ENCODE data around the gene SYNDIG1L. TPM values are rescaled to one million over a fixed set of nuclear protein-coding genes. Genes with fewer than 3 reads are reported as not detected.

The SYNDIG1L gene
- total and polyA plus RNA-seq, 2 of the 8 experiments (the other 6 are each of a cell fraction or from before 2014, with no cell fraction given) = 3.0 to 3.2 TPM

GRCh38 chr14:74417611-74418010 lies 8.4 kb downstream of the SYNDIG1L start (continued):
- TF ChIP-seq NANOG (IDR thresholded peaks at IDR 0.05; ENCODE audit: insufficient read depth, low read depth, low read length, poor library complexity, severe bottlenecking) = no peak

Data from H1 (cell line).